ENCODE data around the gene TAF4.

Gene TAF4

GRCh38 chr20:62066983-62067433 lies 1.3 kb upstream of the TAF4 start:
- DNase-seq = peak; percentile 61 to 66

GRCh38 chr20:62066339-62066982 lies 780 bp upstream of the TAF4 start:
- DNase-seq = peak; percentile 75 to 80
- TF ChIP-seq POLR2A (IDR thresholded peaks at IDR 0.05; ENCODE audit: low read length) (peak; percentile 45), GATA1 (IDR thresholded peaks at IDR 0.05; ENCODE audit: low read depth, low read length) (no peak)

More at GRCh38 chr20:62066983-62067433, 1.3 kb upstream of the TAF4 start:
- TF ChIP-seq POLR2A (IDR thresholded peaks at IDR 0.05; ENCODE audit: low read length) = peak; percentile 39
- no peak for TF ChIP-seq GATA1 (IDR thresholded peaks at IDR 0.05; ENCODE audit: low read depth, low read length)

DNA sequence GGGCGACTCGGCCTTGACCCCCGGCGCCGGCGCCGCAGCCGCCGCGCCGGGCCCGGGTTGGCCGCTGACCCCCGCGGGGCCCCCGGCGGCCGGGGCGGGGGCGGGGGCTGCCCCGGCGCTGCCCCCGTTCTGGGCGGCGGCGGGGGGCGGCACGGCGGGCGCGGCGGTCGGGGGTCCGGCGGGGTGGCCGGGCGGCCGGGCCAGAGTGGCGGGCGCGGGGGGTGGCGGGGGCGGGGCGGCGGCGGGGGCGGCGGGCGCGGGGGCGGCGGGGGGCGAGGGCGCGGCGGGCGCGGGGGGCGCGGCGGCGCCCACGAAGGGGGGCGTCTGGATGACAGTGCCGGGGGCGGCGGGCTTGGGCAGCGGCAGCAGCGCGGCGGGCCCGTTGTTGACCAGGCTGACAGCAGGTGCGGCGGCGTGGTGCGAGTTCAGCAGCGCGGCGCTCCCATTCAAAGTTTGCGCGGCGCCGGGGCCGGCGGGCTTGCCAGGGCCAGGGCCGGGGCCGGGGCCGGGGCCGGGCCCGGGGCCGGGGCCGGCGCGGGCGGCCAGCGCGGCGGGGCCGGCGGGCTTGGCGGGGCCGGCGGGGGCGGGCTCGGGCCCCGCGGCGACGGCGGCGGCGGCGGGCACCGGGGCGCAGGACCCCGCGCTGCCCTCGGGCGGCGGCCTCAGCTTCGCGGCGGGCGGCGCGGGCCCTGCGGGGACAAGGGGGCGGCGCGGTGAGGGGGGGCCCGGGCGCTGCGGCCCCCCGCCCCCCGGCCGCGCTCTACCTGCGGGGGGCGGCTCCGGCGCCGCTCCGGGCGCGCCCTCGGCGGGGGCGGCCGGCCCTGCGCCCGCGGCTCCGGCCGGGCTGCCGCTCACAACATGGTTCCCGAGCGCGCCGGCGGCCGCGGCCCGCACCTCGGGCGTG lies 659 bp downstream of the TAF4 start:
- DNase-seq = peak; percentile 43 to 56
- TF ChIP-seq POLR2A (IDR thresholded peaks at IDR 0.05; ENCODE audit: low read length) (no peak), GATA1 (IDR thresholded peaks at IDR 0.05; ENCODE audit: low read depth, low read length) (no peak)

DNA sequence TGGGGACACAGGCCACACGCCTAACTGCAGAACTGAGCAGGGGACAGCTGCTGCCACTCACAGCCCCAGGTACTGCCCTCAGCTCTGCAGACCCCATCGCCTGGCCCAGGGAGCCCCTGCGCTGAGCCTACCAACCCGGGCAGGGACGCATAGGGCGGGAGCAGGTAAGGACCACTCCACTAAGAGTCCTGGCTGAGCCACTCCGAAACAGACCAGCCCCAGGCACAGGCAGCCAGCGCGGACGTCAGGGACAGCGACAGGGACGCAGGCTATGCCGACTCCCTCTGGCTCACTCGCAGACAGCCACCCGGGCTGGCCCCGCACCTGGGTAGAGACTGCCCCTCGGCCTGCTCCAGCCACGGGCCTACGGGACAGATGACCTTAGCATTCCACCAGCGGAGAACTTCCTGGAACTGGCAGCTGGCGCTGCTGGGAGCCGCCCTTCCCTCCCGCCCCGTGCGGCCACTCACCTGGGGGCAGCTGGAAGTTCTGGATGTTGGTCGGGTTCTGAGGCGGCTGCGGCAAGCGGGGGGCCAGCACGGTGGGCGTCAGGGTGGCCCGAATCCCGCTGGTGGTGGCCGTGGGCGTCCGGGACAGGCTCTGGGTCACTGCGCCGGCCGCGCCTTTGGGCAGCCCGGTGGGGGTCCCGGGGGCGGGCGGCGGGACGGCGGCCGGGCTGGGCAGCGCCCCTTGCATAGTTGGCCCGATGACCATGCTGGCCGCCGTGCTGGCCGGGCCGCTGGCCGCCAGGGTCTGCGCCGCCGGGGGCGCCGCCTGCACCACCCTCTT lies 1.5 kb downstream of the TAF4 start:
- TF ChIP-seq GATA1 (IDR thresholded peaks at IDR 0.05; ENCODE audit: low read depth, low read length) (no peak), POLR2A (IDR thresholded peaks at IDR 0.05; ENCODE audit: low read length) (no peak)
- DNase-seq = no peak

DNA sequence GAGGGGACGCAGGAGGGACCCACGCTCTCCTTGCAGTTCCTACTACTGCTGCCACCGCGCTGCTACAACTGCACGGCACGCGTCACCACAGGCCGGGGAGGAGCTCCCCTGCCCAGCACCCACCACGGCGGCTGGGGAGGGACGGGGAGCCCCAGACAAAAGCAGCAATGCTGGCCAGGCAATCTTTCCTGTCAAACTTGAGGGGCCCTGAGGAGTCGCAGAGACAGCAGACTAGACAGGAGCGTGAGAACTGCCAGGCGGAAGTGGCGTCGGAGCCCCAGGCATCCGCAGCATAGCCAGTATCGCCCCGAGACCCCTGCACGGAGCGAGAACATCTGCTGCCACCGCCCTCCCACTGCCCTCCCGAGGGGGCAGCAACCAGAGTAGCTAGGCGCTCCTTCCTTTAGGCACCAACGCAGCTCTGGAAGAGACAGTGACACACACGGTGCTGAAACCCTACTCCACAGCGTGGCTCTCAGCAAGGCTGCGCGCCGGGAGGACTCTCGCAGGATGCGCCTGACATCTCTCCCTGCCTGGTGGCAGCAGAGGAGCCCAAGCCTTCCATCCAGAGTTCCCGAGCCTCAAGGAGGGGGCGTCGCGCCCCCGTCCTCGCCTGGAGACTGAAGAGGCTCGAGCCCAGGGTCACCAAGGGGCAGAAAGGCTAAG lies 2.2 kb downstream of the TAF4 start:
- TF ChIP-seq GATA1 (IDR thresholded peaks at IDR 0.05; ENCODE audit: low read depth, low read length) (no peak), POLR2A (IDR thresholded peaks at IDR 0.05; ENCODE audit: low read length) (no peak)
- no peak for DNase-seq

- no peak for DNase-seq
- TF ChIP-seq POLR2A (IDR thresholded peaks at IDR 0.05; ENCODE audit: low read length) = no peak
- TF ChIP-seq GATA1 (IDR thresholded peaks at IDR 0.05; ENCODE audit: low read depth, low read length) = no peak
Observed at GRCh38 chr20:62062661-62063314, 2.9 kb downstream of the TAF4 start.

DNA sequence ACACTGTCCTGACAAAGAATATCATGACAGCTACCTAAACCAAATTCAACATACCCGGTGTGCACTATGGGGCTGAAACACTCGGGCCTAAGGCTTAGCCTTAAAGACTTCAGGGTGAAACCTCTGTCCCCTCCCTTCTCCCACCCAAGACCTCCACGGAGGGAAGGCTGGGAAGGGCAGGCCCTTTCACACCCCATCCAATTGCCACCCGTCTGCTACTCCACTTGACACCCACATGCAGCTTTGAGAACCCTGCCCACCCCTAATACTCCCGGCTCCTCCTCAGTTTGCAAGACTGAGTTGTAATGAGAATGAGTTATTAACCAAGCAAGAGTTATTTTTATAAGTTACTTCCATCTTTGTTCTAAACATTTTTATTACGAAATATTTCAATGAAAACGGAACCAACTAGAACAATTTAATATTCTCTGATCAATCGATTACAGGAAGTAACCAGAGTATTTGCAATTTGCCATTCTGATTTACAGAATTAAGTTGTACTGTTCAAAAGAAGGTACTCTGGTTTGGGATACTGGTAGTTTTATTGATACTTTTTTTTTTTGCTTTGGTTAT lies 3.7 kb downstream of the TAF4 start:
- TF ChIP-seq GATA1 (IDR thresholded peaks at IDR 0.05; ENCODE audit: low read depth, low read length) = no peak
- TF ChIP-seq POLR2A (IDR thresholded peaks at IDR 0.05; ENCODE audit: low read length) = no peak

GRCh38 chr20:62060631-62061541 lies 4.8 kb downstream of the TAF4 start:
- no peak for DNase-seq
- TF ChIP-seq GATA1 (IDR thresholded peaks at IDR 0.05; ENCODE audit: low read depth, low read length) = no peak
- no peak for TF ChIP-seq POLR2A (IDR thresholded peaks at IDR 0.05; ENCODE audit: low read length)

More for the DNA sequence above, 3.7 kb downstream of the TAF4 start:
- DNase-seq = no peak

- TF ChIP-seq POLR2A (IDR thresholded peaks at IDR 0.05; ENCODE audit: low read length) (no peak), GATA1 (IDR thresholded peaks at IDR 0.05; ENCODE audit: low read depth, low read length) (no peak)
Observed at GRCh38 chr20:62059920-62060630, 5.6 kb downstream of the TAF4 start.

GRCh38 chr20:62059401-62059800 lies 6.3 kb downstream of the TAF4 start:
- DNase-seq = no peak
- TF ChIP-seq GATA1 (IDR thresholded peaks at IDR 0.05; ENCODE audit: low read depth, low read length) = no peak
- no peak for TF ChIP-seq POLR2A (IDR thresholded peaks at IDR 0.05; ENCODE audit: low read length)

More at GRCh38 chr20:62059920-62060630, 5.6 kb downstream of the TAF4 start:
- DNase-seq = no peak

DNA sequence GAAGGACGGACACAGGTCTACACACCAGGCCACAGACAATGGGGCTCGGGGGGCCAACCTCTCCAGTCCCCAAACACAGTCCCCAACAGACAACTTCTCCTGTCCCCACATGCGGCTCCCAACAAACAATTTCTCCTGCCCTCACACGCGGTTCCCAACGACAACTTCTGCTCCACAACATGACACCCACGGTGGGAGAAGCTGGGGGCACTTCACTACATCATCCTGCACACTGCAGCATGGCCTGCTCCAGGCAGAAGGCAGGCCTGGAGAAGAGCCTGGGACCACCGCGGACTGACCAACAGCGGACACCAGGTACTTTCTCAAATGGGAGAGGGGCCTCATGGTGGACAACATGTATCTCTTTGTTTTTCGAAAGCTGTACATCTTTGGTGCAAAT lies 6.7 kb downstream of the TAF4 start:
- no peak for DNase-seq
- no peak for TF ChIP-seq GATA1 (IDR thresholded peaks at IDR 0.05; ENCODE audit: low read depth, low read length)
- no peak for TF ChIP-seq POLR2A (IDR thresholded peaks at IDR 0.05; ENCODE audit: low read length)
